ENCODE data around the gene PYGM. TPM values are rescaled to one million over a fixed set of nuclear protein-coding genes. Genes with fewer than 3 reads are reported as not detected.

Gene PYGM
- total and polyA plus RNA-seq, 2 experiments from 2014 or later: 1.5 to 3.9 TPM

- TF ChIP-seq ZNF462 (CRISPR knock-in tag; IDR thresholded peaks at IDR 0.05) (no peak), ZNF331 (CRISPR knock-in tag; IDR thresholded peaks at IDR 0.05; ENCODE audit: low read depth) (no peak), EZH2phosphoT487 (IDR thresholded peaks at IDR 0.05; ENCODE audit: unreplicated experiment) (no peak), STAT1 (IDR thresholded peaks at IDR 0.05; ENCODE audit: unreplicated experiment) (no peak), CTCF (conservative IDR thresholded peaks at IDR 0.05; ENCODE audit: low read depth in 2 of 2) (no peak), NANOG (IDR thresholded peaks at IDR 0.05; ENCODE audit: borderline replicate concordance) (no peak), REST (IDR thresholded peaks at IDR 0.05; ENCODE audit: unreplicated experiment) (no peak)
These were observed 5.5 kb downstream of the PYGM start (continued) for GRCh38 chr11:64754124-64754918.

All from GM23338 (cell line).